Measurements from ENCODE around the gene ADCY3.

The ADCY3 gene

DNA sequence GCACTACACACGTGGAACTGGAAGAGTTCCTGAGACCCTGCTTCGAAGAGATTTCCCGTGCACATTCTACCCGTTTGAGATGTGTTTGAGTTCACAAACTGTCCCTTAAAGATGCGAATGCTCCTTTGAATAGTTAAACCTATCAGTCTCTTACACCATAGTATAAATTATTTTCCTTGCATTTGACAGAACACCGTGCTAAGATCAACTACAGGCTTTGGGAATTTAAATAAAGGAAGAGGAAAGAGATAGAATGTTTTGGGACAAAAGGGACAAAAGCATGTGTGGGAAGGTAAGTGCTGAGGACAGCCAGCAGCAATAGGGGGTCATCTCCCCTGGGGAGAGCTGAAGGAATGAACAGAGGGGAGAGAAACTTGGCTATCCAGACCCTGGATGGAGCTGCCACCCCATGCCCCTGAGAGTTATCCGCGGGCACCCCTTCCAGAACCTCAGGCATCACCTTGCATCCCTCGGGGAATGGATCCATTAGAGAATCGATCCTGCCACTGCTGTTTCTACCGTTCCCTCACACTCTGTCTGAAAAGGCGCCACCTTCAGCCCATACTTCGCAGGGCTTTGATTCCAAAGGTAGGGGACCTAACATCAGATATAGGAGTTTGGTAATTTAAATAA lies 888 bp upstream of the ADCY3 start:
- no peak for DNase-seq (ENCODE audit: insufficient read length, low spot score)
- no peak for FAIRE-seq

DNA sequence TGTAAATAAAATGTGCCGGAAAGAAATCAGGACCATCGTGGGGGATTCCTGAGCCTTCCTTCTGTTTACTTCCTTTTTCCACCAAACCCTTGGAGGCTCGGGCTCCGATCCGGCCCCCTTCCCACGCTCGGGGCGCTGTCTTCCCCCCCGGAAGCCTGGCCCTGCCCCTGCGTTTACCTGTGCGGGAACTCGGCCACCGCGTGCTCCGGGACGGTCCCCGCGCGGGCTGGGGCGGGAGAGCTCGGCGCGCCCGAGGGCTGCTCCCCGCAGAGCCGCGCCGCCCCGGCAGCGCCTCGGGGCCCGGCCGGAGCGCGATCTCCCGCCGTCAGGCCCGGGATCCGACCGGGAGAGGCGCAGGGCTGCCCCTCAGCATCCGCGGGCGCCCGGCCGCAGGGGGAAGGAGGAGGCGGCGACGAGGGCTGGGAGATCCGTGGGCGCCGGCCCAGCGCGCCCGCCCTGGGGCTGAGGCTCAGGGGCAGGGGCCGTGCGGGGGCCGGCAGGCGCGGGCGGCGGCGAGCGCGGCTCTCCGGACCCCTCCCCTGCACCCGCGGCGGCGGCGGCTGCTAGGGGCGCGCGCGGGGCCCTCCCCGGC lies 435 bp downstream of the ADCY3 start:
- FAIRE-seq (no peak), DNase-seq (ENCODE audit: insufficient read length, low spot score) (peak; percentile 32)
- TF ChIP-seq, protein P1, sequence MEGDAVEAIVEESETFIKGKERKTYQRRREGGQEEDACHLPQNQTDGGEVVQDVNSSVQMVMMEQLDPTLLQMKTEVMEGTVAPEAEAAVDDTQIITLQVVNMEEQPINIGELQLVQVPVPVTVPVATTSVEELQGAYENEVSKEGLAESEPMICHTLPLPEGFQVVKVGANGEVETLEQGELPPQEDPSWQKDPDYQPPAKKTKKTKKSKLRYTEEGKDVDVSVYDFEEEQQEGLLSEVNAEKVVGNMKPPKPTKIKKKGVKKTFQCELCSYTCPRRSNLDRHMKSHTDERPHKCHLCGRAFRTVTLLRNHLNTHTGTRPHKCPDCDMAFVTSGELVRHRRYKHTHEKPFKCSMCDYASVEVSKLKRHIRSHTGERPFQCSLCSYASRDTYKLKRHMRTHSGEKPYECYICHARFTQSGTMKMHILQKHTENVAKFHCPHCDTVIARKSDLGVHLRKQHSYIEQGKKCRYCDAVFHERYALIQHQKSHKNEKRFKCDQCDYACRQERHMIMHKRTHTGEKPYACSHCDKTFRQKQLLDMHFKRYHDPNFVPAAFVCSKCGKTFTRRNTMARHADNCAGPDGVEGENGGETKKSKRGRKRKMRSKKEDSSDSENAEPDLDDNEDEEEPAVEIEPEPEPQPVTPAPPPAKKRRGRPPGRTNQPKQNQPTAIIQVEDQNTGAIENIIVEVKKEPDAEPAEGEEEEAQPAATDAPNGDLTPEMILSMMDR (IDR thresholded peaks at IDR 0.05; ENCODE audit: insufficient read depth, missing control alignments): no peak

More for the DNA sequence above, 888 bp upstream of the ADCY3 start:
- TF ChIP-seq, protein P1 (IDR thresholded peaks at IDR 0.05; ENCODE audit: insufficient read depth, missing control alignments): peak; percentile 47

DNA sequence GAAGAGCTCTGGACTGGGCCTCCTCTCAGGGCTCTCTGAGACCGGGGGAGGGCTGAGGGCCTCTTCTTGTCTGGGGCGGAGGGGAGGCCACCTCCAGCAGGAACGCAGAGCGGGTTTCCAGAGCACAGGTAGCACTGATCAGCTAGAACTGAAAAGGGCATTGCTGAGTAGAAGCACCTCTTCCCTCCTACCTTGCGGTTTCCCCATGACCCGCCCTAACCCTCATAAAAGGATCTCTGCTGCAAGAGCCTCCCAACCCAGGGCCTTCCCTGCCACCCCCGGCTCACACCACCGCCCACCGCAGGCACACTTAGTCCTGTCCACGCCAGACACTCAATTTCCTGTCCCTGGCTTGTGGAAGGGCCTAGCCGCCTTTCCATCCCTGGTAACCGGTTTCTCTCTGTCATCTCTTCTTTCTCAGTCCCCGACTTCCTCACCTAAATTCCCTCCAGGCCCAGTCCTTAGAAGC lies 966 bp downstream of the ADCY3 start:
- TF ChIP-seq, protein P1 (IDR thresholded peaks at IDR 0.05; ENCODE audit: insufficient read depth, missing control alignments): no peak
- FAIRE-seq (no peak), DNase-seq (ENCODE audit: insufficient read length, low spot score) (peak; percentile 35)

DNA sequence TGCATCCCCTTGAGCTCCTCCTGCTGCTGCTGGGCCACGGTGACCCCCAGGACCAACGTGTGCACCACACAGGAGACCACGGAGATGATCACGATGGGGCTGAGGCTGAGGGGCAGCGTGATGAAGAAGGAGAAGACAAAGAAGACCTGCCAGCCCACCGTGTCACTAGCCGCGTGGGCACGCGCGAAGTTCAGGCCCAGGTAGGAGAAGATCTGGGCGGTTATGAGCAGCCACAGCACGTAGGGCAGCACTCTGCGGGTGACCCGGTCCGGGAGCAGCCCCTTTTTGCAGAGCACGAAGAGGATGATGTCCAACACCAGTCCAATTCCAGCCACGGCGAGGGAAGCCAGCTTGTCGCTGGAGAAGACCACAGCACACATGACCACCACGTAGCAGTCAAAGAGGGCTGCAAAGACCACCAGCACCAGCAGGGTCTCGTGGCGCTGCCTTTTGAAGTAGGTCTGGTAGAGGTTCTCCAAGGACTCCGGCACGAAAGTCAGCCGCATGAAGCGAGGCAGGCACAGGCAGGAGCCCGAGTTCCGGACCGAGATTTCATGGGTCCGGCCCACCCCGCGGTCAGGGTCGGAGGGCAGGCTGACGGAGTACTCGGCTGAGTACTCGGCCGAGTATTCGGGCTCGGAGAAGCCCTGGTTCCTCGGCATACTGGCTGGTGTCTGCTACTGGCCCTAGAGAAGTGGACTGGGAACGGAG lies 1.6 kb downstream of the ADCY3 start:
- TF ChIP-seq, protein P1 (IDR thresholded peaks at IDR 0.05; ENCODE audit: insufficient read depth, missing control alignments): no peak

DNA sequence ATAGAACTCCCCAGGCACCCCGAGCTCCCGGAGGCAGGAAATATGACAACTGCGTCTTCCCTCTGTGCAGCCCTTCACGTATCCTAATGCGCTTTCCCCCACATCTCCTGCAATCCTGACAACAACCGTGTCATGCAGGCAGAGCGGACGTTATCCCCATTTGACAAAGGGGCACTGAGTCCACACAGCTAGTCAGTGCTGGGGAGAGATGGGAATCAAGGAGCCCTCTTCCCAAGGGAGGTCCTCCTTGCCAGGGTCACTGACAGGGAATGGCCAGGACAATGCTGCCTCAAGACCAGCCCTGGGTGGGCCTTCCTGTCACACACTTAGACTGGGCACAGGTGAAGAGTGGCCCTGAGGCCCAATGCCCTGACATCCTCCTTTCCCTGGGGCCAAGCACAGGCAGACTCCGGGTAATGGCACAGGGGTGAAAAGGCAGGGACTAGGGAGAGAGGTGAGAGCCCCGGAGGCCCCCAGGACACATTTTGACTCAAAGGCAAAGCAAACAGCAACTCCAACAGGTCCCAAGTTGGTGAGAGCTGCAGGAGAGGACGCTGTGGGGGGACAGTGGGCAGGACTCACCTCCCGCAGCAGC lies 2.2 kb downstream of the ADCY3 start:
- DNase-seq (ENCODE audit: insufficient read length, low spot score) (no peak), FAIRE-seq (no peak)
- TF ChIP-seq, protein P1 (IDR thresholded peaks at IDR 0.05; ENCODE audit: insufficient read depth, missing control alignments): no peak

More for the DNA sequence above, 1.6 kb downstream of the ADCY3 start:
- DNase-seq (ENCODE audit: insufficient read length, low spot score) (no peak), FAIRE-seq (no peak)

DNA sequence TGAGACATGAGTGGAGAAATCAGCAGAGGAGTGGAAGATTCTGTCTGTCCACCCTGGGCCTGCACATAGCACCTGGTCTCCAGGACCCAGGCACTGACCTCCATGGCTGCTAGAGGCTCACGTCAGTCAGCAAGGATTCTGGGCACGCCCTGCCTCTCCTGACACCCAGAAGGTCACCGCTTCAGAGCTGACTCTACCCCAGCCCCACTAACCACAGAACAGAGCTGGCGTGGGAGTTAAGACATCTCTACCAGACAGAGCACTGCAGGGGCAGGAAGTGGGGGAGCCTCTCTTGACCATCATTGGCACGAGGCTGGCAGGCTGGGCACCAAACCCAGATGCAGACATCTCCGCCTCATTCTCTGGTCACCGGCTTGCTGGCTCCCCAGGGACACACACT lies 3.0 kb downstream of the ADCY3 start:
- DNase-seq (ENCODE audit: insufficient read length, low spot score): no peak
- FAIRE-seq: no peak
- TF ChIP-seq, protein P1 (IDR thresholded peaks at IDR 0.05; ENCODE audit: insufficient read depth, missing control alignments): no peak

Data from D721Med (cell line).